H1 (cell line): Measurements from ENCODE around the gene BUB1B. TPM values are rescaled to one million over a fixed set of nuclear protein-coding genes. Genes with fewer than 3 reads are reported as not detected.

ENCODE experiments used
- BCL11A ChIP-seq, 2 experiments: IDR thresholded peaks; one replicate each; pipeline ENCODE4 v1.6.1; 2011; ENCODE audit warnings: low read depth in 2 of 2, low read length in 2 of 2, mild to moderate bottlenecking in 2 of 2
- CBX8 ChIP-seq: fragments of 300-800, 300-1000 bp; sonication (generic); IDR thresholded peaks from 2 replicates; pipeline ENCODE4 v1.7.1; 2016; ENCODE audit warnings: low read depth, low read length, borderline replicate concordance
- CTBP2 ChIP-seq: IDR thresholded peaks from 2 replicates; pipeline ENCODE4 v1.7.0; 2011; ENCODE audit warnings: borderline replicate concordance, mild to moderate bottlenecking, moderate library complexity, mixed read lengths, low read length; ENCODE audit not compliant: insufficient read depth, insufficient read length
- FOSL1 ChIP-seq: IDR thresholded peaks from 2 replicates; pipeline ENCODE4 v1.6.1; 2011; ENCODE audit warnings: mild to moderate bottlenecking, low read depth, low read length, moderate library complexity; ENCODE audit not compliant: insufficient read depth
- JUND ChIP-seq: IDR thresholded peaks from 2 replicates; pipeline ENCODE4 v1.6.1; 2011; ENCODE audit warnings: mild to moderate bottlenecking, improper control_type of control experiment, low read length
- KDM4A ChIP-seq: IDR thresholded peaks from one replicate; pipeline ENCODE4 v1.7.1; 2012; ENCODE audit warnings: low read depth, mild to moderate bottlenecking, moderate library complexity, low read length, inconsistent platforms; ENCODE audit not compliant: severe bottlenecking
- POLR2A ChIP-seq, 2 experiments: IDR thresholded peaks; 1 replicate in 1 of 2; 2 replicates in 1 of 2; pipeline ENCODE4 v1.6.1; 2011; ENCODE audit warnings: low read depth in 2 of 2, low read length in 2 of 2, mild to moderate bottlenecking in 2 of 2; ENCODE audit errors: control extremely low read depth in 1 of 2
- SAP30 ChIP-seq: fragments of 300-600 bp; sonication (generic); IDR thresholded peaks from 2 replicates; pipeline ENCODE4 v1.7.1; 2012; ENCODE audit warnings: low read length, moderate library complexity, mild to moderate bottlenecking, inconsistent platforms; ENCODE audit not compliant: insufficient read depth, insufficient replicate concordance
- SIN3A ChIP-seq, 2 experiments: IDR thresholded peaks in 1 of 2; conservative IDR thresholded peaks in 1 of 2; 2 replicates each; pipeline ENCODE4 v1.6.1; 2011 to 2012; ENCODE audit warnings: low read length in 2 of 2, improper control_type of control experiment in 1 of 2, low read depth in 1 of 2, mild to moderate bottlenecking in 1 of 2
- SP1 ChIP-seq: IDR thresholded peaks from 2 replicates; pipeline ENCODE4 v1.6.1; 2011; ENCODE audit warnings: low read depth, low read length
- TBP ChIP-seq: IDR thresholded peaks from 2 replicates; pipeline ENCODE4 v1.6.1; 2011; ENCODE audit warnings: low read depth, low read length, improper control_type of control experiment
- YY1 ChIP-seq: IDR thresholded peaks from 2 replicates; pipeline ENCODE4 v1.6.1; 2011; ENCODE audit warnings: low read depth, mild to moderate bottlenecking, low read length
- polyA plus RNA-seq, 7 experiments: library from polyadenylated mRNA; depleted of rRNA in 3 of 7; stranded (reverse) in 5 of 7; unstranded in 2 of 7; fragments of >200 nt in 5 of 7; fragments of 200-250 nt in 2 of 7; gene quantifications; 1 replicate in 5 of 7; 2 replicates in 1 of 7; 4 replicates in 1 of 7; pipeline versions ENCODE4 v1.2.1 to v1.2.3, GENCODE V29; 2011 to 2013; ENCODE audit warnings: missing spikeins in 2 of 7, mixed read lengths in 2 of 7
- total RNA-seq: library from RNA; stranded (reverse); fragmentation: NEBNext Ultra II Directional; extraction: Animal tissue kit (Norgen Biotek cat#: 25700); gene quantifications from 2 replicates; pipeline ENCODE4 v1.2.1, GENCODE V29; 2021
- TF ChIP-seq, protein P1 (sequence below): IDR thresholded peaks from 2 replicates; pipeline ENCODE4 v1.6.1; 2011; ENCODE audit warnings: low read depth, mild to moderate bottlenecking, low read length; ENCODE audit not compliant: insufficient read depth
- TF ChIP-seq, protein P2 (sequence below): IDR thresholded peaks from 2 replicates; pipeline ENCODE4 v1.6.1; 2012; ENCODE audit warnings: inconsistent platforms

BUB1B gene
- total and polyA plus RNA-seq, 2 of the 8 experiments (the other 6 are each of a cell fraction or from before 2014, with no cell fraction given) = 48.9 to 144 TPM

DNA sequence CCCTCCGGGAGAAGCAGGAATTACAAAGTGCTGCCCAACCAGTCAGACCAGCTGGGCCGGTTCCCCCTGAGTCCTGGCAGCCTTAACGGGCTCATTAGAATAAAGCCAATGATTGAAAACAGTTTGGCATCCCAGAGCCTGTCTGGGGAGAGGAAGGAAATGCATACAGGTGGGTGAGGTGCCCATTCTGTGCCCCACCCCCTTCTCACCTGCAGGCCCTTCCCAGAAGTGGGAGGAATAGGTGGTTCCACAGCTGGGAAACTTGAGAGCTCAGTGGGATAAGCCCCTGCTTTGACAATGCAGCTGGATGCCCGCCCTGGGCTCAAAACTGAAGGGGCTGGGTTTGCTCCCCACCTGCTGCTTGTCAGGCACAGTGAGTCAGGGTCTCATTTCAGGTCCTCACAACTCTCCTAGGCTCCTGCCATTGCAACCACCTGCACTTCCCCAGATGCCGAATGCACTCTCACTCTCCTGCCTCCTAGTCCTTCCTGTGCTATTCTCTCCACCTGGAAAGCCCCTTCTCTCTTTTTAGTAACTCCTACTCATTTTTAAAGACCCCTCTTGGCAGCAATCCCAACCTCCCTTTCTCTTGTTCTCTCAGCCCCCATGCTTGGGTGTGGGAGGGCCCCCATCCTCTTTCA lies 5.5 kb upstream of the BUB1B start (continued):
- TF ChIP-seq CTBP2 = peak; percentile 92
- 0 out of 2 replicates have a peak, but pooled peaks have one; percentile 24 for TF ChIP-seq TBP
- TF ChIP-seq BCL11A (IDR thresholded peaks at IDR 0.05; ENCODE audit: low read depth in 2 of 2, low read length in 2 of 2) = no peak
- peak in 1 of 2 experiments; percentile 45; a peak in 1 of 3 replicates for TF ChIP-seq POLR2A (IDR thresholded peaks at IDR 0.05; ENCODE audit: control extremely low read depth in 1 of 2, low read depth in 2 of 2, low read length in 2 of 2)
- TF ChIP-seq, protein P1, sequence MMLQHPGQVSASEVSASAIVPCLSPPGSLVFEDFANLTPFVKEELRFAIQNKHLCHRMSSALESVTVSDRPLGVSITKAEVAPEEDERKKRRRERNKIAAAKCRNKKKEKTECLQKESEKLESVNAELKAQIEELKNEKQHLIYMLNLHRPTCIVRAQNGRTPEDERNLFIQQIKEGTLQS = no peak
- TF ChIP-seq SAP30 = peak; percentile 54
- peak; percentile 40; the same call in 1 of the 2 replicates for TF ChIP-seq YY1
- TF ChIP-seq SP1 = peak; percentile 89
- no peak for TF ChIP-seq CBX8
- TF ChIP-seq, protein P2, sequence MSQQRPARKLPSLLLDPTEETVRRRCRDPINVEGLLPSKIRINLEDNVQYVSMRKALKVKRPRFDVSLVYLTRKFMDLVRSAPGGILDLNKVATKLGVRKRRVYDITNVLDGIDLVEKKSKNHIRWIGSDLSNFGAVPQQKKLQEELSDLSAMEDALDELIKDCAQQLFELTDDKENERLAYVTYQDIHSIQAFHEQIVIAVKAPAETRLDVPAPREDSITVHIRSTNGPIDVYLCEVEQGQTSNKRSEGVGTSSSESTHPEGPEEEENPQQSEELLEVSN = peak; percentile 2; the same call in 1 of the 2 replicates
- no peak for TF ChIP-seq FOSL1
- no peak for TF ChIP-seq KDM4A
- no peak for TF ChIP-seq JUND
- peak in 1 of 2 experiments; percentile 92; a peak in 2 of 4 replicates for TF ChIP-seq SIN3A (conservative IDR thresholded peaks at IDR 0.05 in 1 of 2, IDR thresholded peaks at IDR 0.05 in 1 of 2; ENCODE audit: low read depth in 1 of 2, low read length in 2 of 2)
